IPS-18a (cell line): ENCODE data around the gene PRR20A.
"Not testable (repeated sequence)": the region's sequence is repeated elsewhere in the genome, so short reads cannot be mapped to it uniquely, and the experiment has no call there.

Source experiments
- H3K27ac ChIP-seq: one replicate; pipeline ENCODE4 v1.5.1; 2013; ENCODE audit warnings: low read length
- H3K27me3 ChIP-seq: one replicate; pipeline ENCODE4 v1.6.1; 2013; ENCODE audit warnings: mild to moderate bottlenecking, low read length; ENCODE audit not compliant: control insufficient read depth, insufficient read depth
- H3K36me3 ChIP-seq: one replicate; pipeline ENCODE4 v1.6.1; 2013; ENCODE audit warnings: low read depth, low read length; ENCODE audit not compliant: control insufficient read depth
- H3K4me1 ChIP-seq: one replicate; pipeline ENCODE4 v1.6.1; 2013; ENCODE audit warnings: low read depth, low read length; ENCODE audit not compliant: control insufficient read depth
- H3K4me3 ChIP-seq: one replicate; pipeline ENCODE4 v1.5.1; 2013; ENCODE audit warnings: low read length
- H3K9ac ChIP-seq: one replicate; pipeline ENCODE4 v1.6.1; 2013; ENCODE audit warnings: mild to moderate bottlenecking, low read length, moderate library complexity
- H3K9me3 ChIP-seq: one replicate; pipeline ENCODE4 v1.6.1; 2013; ENCODE audit warnings: low read depth, low read length; ENCODE audit not compliant: control insufficient read depth

Gene PRR20A

GRCh38 chr13:57166897-57167296, 26.2 kb downstream of the PRR20A start, which contains the start of gene PRR20E:
TSS of gene PRR20E (plus strand) at chr13:57167197. CDS start at chr13:57167584, 387 bp downstream.
- H3K27me3 ChIP-seq, H3K36me3 ChIP-seq, H3K4me1 ChIP-seq, H3K4me3 ChIP-seq, H3K9ac ChIP-seq, H3K9me3 ChIP-seq, H3K27ac ChIP-seq: not testable (repeated sequence)

DNA sequence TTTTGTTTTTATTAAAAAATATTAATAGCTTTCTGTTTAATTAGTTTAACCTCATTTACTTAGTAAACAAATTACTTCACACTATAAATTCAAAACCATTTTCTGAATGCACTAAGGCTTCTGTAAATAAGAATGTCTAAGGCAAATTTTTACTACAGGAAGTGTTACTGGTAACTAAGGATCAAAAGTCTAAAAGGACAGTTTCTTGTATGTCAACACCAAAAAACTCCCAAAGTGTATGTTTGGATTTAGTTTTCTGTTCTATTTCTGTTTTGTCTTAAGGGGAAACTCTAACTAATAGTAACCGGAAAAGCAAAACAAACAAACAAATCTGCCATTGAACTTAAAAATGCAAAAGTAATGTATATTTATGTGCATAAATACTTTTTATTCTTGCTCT, 50.9 kb downstream of the PRR20A start:
- Histone ChIP-seq H3K9me3 (no peaks in the 10 kb centered on the region), H3K4me1 (no peaks in the 10 kb centered on the region)

More for the DNA sequence above, 50.9 kb downstream of the PRR20A start:
- no peak overlapping the region for H3K4me3 ChIP-seq
- H3K27me3 ChIP-seq: no peaks in the 10 kb centered on the region
- H3K27ac ChIP-seq: no peak overlapping the region
- no peaks in the 10 kb centered on the region for H3K36me3 ChIP-seq
- H3K9ac ChIP-seq: no peak overlapping the region
